ENCODE results near the gene GMNC.

Gene GMNC

DNA sequence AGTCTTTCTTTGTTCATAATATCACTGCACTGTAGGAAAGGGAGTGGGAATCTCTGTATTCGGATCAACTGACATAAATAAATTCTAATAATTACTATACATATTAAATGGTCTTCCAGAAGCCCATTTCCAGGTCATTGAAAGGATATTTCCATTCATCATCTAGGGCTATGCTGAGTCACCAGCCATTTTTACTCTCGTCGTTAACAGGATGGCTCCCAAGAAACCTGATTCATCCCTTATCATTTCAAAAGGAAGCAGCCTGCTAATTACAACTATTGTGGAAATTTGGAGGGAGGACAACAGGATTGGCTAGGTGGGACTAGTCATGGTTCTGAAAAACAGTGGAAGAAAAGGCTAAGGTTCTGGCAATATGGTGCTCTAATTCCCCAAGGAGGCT is 13.6 kb downstream of the GMNC start:
- H3K9me3 ChIP-seq (ENCODE audit: control insufficient read depth in 1 of 2, low read length in 2 of 2), result no peaks in the 10 kb centered on the region
- H3K36me3 ChIP-seq (ENCODE audit: control insufficient read depth in 1 of 2, insufficient read depth in 2 of 2, low read length in 2 of 2), result no peaks in the 10 kb centered on the region
- H3K4me3 ChIP-seq (ENCODE audit: low read depth in 1 of 2, low read length in 2 of 2), result no peak overlapping the region
- no peaks in the 10 kb centered on the region for H3K27me3 ChIP-seq (ENCODE audit: low read depth, low read length)
- H3K4me1 ChIP-seq (ENCODE audit: control insufficient read depth in 1 of 2, insufficient read depth in 2 of 2, low read length in 2 of 2), result no peaks in the 10 kb centered on the region
- H3K27ac ChIP-seq (ENCODE audit: low read length), result no peak overlapping the region

DNA sequence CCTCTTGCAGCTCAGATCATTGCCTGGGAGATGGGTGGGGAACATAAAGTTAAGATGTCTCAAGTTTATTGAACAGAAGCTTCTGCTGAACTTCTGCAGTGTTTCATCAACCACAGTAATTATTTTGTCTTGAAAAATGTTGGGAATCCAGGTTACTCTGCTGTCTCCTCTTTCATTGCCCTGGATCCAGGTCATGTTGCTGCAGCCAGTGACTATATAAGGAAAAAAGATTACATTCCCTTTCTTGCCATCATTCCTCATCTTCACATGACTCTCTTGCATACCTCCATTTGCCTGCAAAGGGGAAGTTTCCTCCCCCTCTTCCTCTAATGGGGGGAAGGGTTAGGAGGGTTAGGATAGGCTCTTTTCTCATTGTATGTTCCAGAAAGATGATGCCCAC is 15.1 kb downstream of the GMNC start:
- no peak overlapping the region for H3K27ac ChIP-seq (ENCODE audit: low read length)
- H3K4me3 ChIP-seq (ENCODE audit: low read depth in 1 of 2, low read length in 2 of 2), result no peak overlapping the region
- no peaks in the 10 kb centered on the region for H3K9me3 ChIP-seq (ENCODE audit: control insufficient read depth in 1 of 2, low read length in 2 of 2)
- no peaks in the 10 kb centered on the region for H3K27me3 ChIP-seq (ENCODE audit: low read depth, low read length)
- H3K36me3 ChIP-seq (ENCODE audit: control insufficient read depth in 1 of 2, insufficient read depth in 2 of 2, low read length in 2 of 2), result no peaks in the 10 kb centered on the region
- H3K4me1 ChIP-seq (ENCODE audit: control insufficient read depth in 1 of 2, insufficient read depth in 2 of 2, low read length in 2 of 2), result no peaks in the 10 kb centered on the region

DNA sequence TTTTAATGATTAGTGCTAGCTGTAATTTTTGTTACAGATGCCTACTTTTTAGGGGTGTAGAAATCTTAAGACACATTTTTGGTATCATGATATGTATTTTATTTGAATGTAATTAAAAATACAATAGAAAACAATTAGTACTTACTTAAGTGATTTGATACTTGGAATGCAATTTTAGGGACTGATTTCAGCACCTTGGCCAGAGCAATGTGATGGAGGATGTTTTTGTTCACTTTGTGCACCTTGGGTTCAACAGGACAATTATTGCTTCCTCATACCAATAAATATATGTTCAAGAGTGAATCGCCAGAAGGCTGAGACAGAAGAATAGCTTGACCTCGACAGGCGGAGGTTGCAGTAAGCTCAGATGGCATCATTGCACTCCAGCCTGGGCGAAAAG is 22.3 kb downstream of the GMNC start:
- no peaks in the 10 kb centered on the region for H3K36me3 ChIP-seq (ENCODE audit: control insufficient read depth in 1 of 2, insufficient read depth in 2 of 2, low read length in 2 of 2)
- no peaks in the 10 kb centered on the region for H3K27me3 ChIP-seq (ENCODE audit: low read depth, low read length)
- no peak overlapping the region for H3K27ac ChIP-seq (ENCODE audit: low read length)
- H3K9me3 ChIP-seq (ENCODE audit: control insufficient read depth in 1 of 2, low read length in 2 of 2), result no peaks in the 10 kb centered on the region
- H3K4me3 ChIP-seq (ENCODE audit: low read depth in 1 of 2, low read length in 2 of 2), result no peak overlapping the region
- no peaks in the 10 kb centered on the region for H3K4me1 ChIP-seq (ENCODE audit: control insufficient read depth in 1 of 2, insufficient read depth in 2 of 2, low read length in 2 of 2)

DNA sequence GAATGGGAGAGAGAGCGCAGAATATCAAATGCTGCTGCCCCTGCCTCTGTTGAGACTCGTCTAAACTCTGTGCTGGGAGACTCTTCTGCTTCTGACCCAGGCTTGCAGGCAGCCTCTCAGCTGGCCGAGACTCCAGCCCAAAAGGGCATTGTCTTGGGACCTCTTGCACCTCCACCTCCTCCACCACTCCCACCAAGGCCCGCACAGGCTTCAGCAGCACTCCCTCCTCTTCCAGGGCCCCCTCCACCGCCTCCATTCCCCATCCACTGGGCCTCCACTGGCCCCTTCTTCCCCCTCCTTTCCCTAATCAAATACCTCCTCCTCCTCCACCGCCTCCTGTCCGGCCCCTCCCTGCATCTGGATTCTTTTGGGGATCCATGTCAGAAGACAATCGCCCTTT is 31.3 kb downstream of the GMNC start:
- Histone ChIP-seq H3K9me3 (ENCODE audit: control insufficient read depth in 1 of 2, low read length in 2 of 2) (no peaks in the 10 kb centered on the region), H3K4me1 (ENCODE audit: control insufficient read depth in 1 of 2, insufficient read depth in 2 of 2, low read length in 2 of 2) (no peaks in the 10 kb centered on the region), H3K27me3 (ENCODE audit: low read depth, low read length) (no peaks in the 10 kb centered on the region)

DNA sequence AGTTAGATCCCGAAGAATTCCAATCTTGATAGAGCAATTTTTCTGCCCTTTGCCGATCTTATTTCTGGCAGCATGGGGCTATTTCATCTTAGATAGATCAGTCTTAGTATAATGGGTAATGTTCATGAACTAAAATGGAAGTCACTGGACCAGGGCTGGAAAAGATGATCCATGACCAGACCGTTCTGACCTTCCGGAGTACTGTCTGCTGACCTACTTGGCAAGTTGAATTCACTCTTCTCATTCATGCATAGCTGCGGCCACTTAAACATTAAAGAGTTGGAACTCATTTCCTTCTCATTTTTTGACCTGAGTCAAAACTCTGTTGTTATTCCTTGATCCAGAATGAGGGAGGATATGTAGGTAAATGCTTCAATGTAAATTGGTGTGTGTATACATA is 32.5 kb downstream of the GMNC start:
- no peaks in the 10 kb centered on the region for H3K27me3 ChIP-seq (ENCODE audit: low read depth, low read length)
- H3K27ac ChIP-seq (ENCODE audit: low read length), result no peak overlapping the region
- H3K4me3 ChIP-seq (ENCODE audit: low read depth in 1 of 2, low read length in 2 of 2), result no peak overlapping the region
- H3K36me3 ChIP-seq (ENCODE audit: control insufficient read depth in 1 of 2, insufficient read depth in 2 of 2, low read length in 2 of 2), result no peaks in the 10 kb centered on the region
- no peaks in the 10 kb centered on the region for H3K9me3 ChIP-seq (ENCODE audit: control insufficient read depth in 1 of 2, low read length in 2 of 2)
- no peaks in the 10 kb centered on the region for H3K4me1 ChIP-seq (ENCODE audit: control insufficient read depth in 1 of 2, insufficient read depth in 2 of 2, low read length in 2 of 2)

More for the DNA sequence above, 31.3 kb downstream of the GMNC start:
- Histone ChIP-seq H3K27ac (ENCODE audit: low read length) (no peak overlapping the region), H3K36me3 (ENCODE audit: control insufficient read depth in 1 of 2, insufficient read depth in 2 of 2, low read length in 2 of 2) (no peaks in the 10 kb centered on the region), H3K4me3 (ENCODE audit: low read depth in 1 of 2, low read length in 2 of 2) (no peak overlapping the region)

DNA sequence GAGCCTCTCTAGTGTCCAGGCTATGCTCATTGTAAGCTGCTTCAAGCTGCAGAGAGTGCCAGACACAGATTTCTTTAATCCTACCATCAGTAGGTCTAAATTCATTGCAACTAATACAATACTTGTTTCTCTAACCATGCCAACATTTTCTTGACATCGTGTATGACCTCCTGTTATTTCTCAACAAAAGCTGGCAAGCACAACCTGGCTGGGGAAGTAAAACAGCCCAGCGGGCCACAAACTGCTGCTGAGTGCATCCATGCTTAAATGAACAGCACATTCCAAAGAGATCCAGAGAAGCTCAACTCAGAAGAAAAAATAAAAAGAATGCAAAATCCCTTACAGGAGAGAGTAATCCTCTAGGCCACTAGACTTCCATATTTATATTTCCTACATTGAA is 36.5 kb downstream of the GMNC start:
- Histone ChIP-seq H3K36me3 (ENCODE audit: control insufficient read depth in 1 of 2, insufficient read depth in 2 of 2, low read length in 2 of 2) (no peaks in the 10 kb centered on the region), H3K27me3 (ENCODE audit: low read depth, low read length) (no peaks in the 10 kb centered on the region), H3K4me1 (ENCODE audit: control insufficient read depth in 1 of 2, insufficient read depth in 2 of 2, low read length in 2 of 2) (no peaks in the 10 kb centered on the region), H3K27ac (ENCODE audit: low read length) (no peak overlapping the region), H3K4me3 (ENCODE audit: low read depth in 1 of 2, low read length in 2 of 2) (no peak overlapping the region), H3K9me3 (ENCODE audit: control insufficient read depth in 1 of 2, low read length in 2 of 2) (no peaks in the 10 kb centered on the region)

DNA sequence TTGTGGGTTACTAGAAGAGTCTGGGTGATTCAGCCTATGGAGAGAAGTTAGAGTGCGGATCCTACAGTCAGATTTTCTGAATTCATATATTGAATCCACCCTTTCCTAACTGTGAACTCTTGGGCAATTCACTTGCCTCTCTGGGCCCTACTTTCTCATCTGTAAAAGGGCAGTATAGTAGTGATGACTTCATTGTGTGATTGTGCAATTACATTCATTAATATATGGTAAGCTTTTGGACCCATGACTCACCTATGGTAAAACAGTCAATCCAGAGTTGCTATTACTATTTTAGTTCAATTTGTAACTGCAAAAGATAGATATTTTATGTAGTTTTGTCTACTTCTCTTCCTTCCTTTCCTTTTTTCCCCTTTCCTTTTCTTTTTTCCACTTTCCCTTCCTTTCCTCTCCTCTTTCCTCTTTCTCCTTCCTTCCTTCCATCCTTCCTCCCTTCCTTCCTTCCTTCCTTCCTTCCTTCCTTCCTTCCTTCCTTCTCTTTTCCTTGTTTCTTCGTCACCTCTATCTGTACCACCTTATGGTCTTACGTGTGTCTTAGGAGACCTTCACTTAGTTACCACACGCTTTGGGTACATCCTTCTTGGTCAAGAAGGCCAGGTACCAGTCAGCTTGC is 37.0 kb downstream of the GMNC start:
- Histone ChIP-seq H3K27me3 (ENCODE audit: low read depth, low read length) (no peaks in the 10 kb centered on the region), H3K4me1 (ENCODE audit: control insufficient read depth in 1 of 2, insufficient read depth in 2 of 2, low read length in 2 of 2) (no peaks in the 10 kb centered on the region), H3K27ac (ENCODE audit: low read length) (no peak overlapping the region), H3K9me3 (ENCODE audit: control insufficient read depth in 1 of 2, low read length in 2 of 2) (no peaks in the 10 kb centered on the region), H3K4me3 (ENCODE audit: low read depth in 1 of 2, low read length in 2 of 2) (no peak overlapping the region), H3K36me3 (ENCODE audit: control insufficient read depth in 1 of 2, insufficient read depth in 2 of 2, low read length in 2 of 2) (no peaks in the 10 kb centered on the region)

DNA sequence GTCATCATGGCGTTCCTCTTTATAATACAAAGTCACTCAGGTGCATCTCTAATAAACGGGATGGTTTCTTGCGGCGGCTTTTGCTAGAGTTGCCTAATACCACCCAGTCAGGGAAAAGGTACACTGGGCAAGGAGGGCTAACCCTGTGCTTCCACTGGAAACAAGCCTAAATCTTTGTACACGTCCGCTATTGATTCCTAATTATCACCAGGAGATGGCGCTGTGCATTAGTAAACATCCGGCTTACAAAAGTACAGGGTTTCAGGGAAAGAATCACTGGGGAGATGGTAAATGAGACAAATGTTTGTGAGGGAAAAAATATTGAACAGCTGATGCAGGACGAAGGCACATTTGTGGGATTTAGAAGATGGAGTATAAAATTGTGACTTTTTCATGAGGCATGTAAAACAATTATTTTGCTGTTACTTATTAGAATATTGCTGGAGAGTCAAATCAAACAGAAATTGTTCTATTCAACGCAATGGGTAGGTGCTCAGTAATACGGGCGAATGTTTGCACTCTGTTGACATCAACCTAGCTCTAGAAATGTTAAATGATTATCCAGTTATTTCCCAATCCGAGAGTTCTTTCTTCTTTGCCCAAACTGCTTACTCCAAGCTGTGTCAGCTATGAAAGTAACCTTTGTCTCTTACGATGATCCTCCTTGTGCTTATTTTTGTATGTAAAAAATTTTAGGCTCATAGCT is 50.6 kb downstream of the GMNC start:
- Histone ChIP-seq H3K27ac (ENCODE audit: low read length) (no peak overlapping the region), H3K36me3 (ENCODE audit: control insufficient read depth in 1 of 2, insufficient read depth in 2 of 2, low read length in 2 of 2) (no peaks in the 10 kb centered on the region), H3K27me3 (ENCODE audit: low read depth, low read length) (no peaks in the 10 kb centered on the region), H3K4me1 (ENCODE audit: control insufficient read depth in 1 of 2, insufficient read depth in 2 of 2, low read length in 2 of 2) (no peaks in the 10 kb centered on the region), H3K9me3 (ENCODE audit: control insufficient read depth in 1 of 2, low read length in 2 of 2) (no peaks in the 10 kb centered on the region), H3K4me3 (ENCODE audit: low read depth in 1 of 2, low read length in 2 of 2) (peak overlapping the region in 1 of 2 donors; percentile 22)

DNA sequence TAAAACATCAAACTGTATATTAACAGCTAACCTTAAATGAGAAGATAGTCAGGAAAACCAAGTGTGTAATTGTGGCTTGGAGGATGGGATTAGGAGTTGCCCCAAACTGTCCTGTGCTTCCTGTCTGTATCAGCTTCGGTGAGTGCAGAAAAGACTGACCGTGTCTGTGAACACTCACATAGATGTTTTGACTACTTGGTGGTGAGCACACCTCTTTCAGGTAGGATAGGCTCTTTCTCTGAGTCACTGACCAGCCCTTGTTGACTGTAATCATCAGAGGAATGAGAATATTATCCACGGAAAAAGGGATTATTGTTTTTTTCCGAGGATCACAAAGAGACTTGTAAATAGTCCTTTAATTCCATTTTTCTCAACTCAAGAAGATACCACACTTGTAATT is 51.5 kb downstream of the GMNC start:
- H3K4me3 ChIP-seq (ENCODE audit: low read depth in 1 of 2, low read length in 2 of 2), result no peak overlapping the region
- no peaks in the 10 kb centered on the region for H3K9me3 ChIP-seq (ENCODE audit: control insufficient read depth in 1 of 2, low read length in 2 of 2)
- no peaks in the 10 kb centered on the region for H3K27me3 ChIP-seq (ENCODE audit: low read depth, low read length)
- H3K36me3 ChIP-seq (ENCODE audit: control insufficient read depth in 1 of 2, insufficient read depth in 2 of 2, low read length in 2 of 2), result no peaks in the 10 kb centered on the region
- no peak overlapping the region for H3K27ac ChIP-seq (ENCODE audit: low read length)
- H3K4me1 ChIP-seq (ENCODE audit: control insufficient read depth in 1 of 2, insufficient read depth in 2 of 2, low read length in 2 of 2), result no peaks in the 10 kb centered on the region

DNA sequence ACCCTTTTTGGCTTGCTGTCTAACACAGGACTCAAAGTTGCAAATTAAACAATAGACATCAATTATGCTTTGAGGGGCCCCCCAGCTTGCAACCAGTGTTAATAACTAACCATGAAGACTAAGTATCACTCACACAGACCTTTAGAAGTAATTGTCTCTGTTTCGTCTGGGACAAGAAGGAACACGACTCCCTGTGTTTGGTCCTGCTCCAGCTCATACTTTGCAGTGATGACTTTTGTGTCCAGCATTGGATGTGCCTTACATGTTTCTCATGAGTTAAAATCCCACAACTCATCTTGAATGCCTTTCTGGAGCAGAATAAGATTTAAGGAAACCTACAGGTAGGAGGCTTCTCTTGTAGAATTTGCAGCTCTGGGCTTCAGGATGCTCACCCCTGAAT is 53.1 kb downstream of the GMNC start:
- H3K27me3 ChIP-seq (ENCODE audit: low read depth, low read length), result no peaks in the 10 kb centered on the region
- no peak overlapping the region for H3K27ac ChIP-seq (ENCODE audit: low read length)
- no peaks in the 10 kb centered on the region for H3K36me3 ChIP-seq (ENCODE audit: control insufficient read depth in 1 of 2, insufficient read depth in 2 of 2, low read length in 2 of 2)
- H3K4me1 ChIP-seq (ENCODE audit: control insufficient read depth in 1 of 2, insufficient read depth in 2 of 2, low read length in 2 of 2), result no peaks in the 10 kb centered on the region
- no peaks in the 10 kb centered on the region for H3K9me3 ChIP-seq (ENCODE audit: control insufficient read depth in 1 of 2, low read length in 2 of 2)
- H3K4me3 ChIP-seq (ENCODE audit: low read depth in 1 of 2, low read length in 2 of 2), result no peak overlapping the region

DNA sequence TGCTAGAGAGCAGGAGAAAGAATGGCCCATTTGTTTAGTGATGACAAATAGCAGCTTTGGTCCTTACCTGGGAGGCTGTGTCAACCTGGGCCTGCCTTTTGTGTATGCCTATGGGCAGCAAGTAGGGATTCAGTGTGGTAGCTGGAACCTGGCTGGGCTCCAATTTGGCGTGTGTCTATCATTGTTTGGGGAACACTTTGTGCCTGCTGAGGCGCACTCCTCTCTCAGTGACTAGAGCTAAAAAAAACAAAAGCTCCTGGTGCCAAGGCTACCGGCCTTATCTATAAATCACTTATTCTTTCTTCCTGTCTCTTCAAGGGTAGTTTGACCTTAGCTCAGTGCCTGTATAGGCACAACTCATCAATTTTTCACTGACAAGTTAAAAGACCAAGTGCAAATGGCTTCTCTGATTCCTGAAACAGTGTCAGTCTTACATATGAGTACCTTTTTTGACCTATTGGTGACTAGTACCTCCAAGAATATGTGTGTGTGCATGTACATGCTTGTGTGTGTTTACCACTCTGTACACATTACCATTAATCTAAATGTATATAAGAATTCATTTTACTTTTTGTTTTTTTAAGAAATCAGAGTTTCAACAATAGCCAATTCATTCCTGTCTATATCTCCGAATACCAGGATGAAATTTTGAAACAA is 54.6 kb downstream of the GMNC start:
- Histone ChIP-seq H3K27ac (ENCODE audit: low read length) (no peak overlapping the region), H3K4me3 (ENCODE audit: low read depth in 1 of 2, low read length in 2 of 2) (no peak overlapping the region), H3K9me3 (ENCODE audit: control insufficient read depth in 1 of 2, low read length in 2 of 2) (no peaks in the 10 kb centered on the region), H3K27me3 (ENCODE audit: low read depth, low read length) (no peaks in the 10 kb centered on the region), H3K36me3 (ENCODE audit: control insufficient read depth in 1 of 2, insufficient read depth in 2 of 2, low read length in 2 of 2) (no peaks in the 10 kb centered on the region), H3K4me1 (ENCODE audit: control insufficient read depth in 1 of 2, insufficient read depth in 2 of 2, low read length in 2 of 2) (no peaks in the 10 kb centered on the region)

Data from muscle layer of duodenum (tissue), 2 donors.